ENCODE measurements around the gene AQP6.

DNA sequence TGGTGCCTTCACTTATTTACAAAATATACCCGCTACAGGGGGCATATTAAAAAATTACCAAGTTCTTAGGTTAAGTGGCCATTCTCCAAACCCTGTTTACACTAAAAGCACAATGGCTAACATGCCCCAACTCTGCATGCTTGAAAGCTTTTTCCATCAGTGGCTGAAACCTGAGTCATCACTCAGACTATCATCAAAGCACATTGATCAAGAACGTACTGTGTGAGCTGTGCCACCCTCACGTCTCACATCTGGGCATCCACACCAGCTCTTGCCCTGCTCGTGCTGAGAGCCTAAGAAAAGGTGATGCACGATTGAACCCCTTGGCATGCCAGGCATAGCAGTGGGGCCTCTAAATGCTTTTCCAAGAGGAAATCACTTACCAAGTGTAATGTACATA, 13.2 kb downstream of the AQP6 start:
- no peak for TF ChIP-seq EZH2 (IDR thresholded peaks at IDR 0.05; ENCODE audit: borderline replicate concordance)
- no peak for TF ChIP-seq CTCF (IDR thresholded peaks at IDR 0.05; ENCODE audit: poor library complexity)

All from hepatocyte (in vitro differentiated cells).